AG04449 (cell line): Measurements from ENCODE around the gene CILP2.

Source experiments
- CTCF ChIA-PET: fragments of 350-600 bp; formaldehyde crosslinking; extraction: SDS; loops from one replicate; lab custom pipeline; 2021; ENCODE audit warnings: antibody characterized with exemption; lab: Yijun Ruan, JAX
- POLR2A ChIA-PET: fragments of 400-600, 350-600 bp; formaldehyde crosslinking; extraction: SDS; loops from one replicate; lab custom pipeline; 2020; ENCODE audit warnings: antibody characterized with exemption, inconsistent platforms; lab: Yijun Ruan, JAX
- DNase-seq: peaks from one replicate; pipeline ENCODE4 v3.0.0-alpha.2; 2010; ENCODE audit warnings: low read depth, low spot score
- H3K4me3 ChIP-seq: 2 replicates; pipeline ENCODE4 v1.5.1; 2011; ENCODE audit warnings: low read depth, mild to moderate bottlenecking, control low read depth, low read length
- CTCF ChIP-seq: IDR thresholded peaks from one replicate; pipeline ENCODE4 v1.5.1; 2011; ENCODE audit warnings: mild to moderate bottlenecking, moderate library complexity, low read length, control low read depth, inconsistent platforms; ENCODE audit not compliant: insufficient read depth; ENCODE audit errors: missing control alignments

Gene CILP2

GRCh38 chr19:19568802-19569756, 31.0 kb downstream of the CILP2 start:
- no peak for TF ChIP-seq CTCF
- ChIA-PET CTCF (interaction anchor here (1.4 to 8.5 kb wide), 2 partner anchors 16 to 37 kb away, joined by 7 to 102 read pairs; no protein-coding TSS in a partner anchor), POLR2A (no interaction called here)
- no peak overlapping the region for H3K4me3 ChIP-seq
- DNase-seq, result no peak

- H3K4me3 ChIP-seq, result no peak overlapping the region
- POLR2A ChIA-PET, result no interaction called here
- CTCF ChIA-PET, result interaction anchor here (8.5 kb wide), 1 partner anchor 17 kb away, joined by 102 read pairs; no protein-coding TSS in a partner anchor
- no peak for TF ChIP-seq CTCF
- no peak for DNase-seq
Measured at GRCh38 chr19:19570571-19570970, 32.5 kb downstream of the CILP2 start.

DNA sequence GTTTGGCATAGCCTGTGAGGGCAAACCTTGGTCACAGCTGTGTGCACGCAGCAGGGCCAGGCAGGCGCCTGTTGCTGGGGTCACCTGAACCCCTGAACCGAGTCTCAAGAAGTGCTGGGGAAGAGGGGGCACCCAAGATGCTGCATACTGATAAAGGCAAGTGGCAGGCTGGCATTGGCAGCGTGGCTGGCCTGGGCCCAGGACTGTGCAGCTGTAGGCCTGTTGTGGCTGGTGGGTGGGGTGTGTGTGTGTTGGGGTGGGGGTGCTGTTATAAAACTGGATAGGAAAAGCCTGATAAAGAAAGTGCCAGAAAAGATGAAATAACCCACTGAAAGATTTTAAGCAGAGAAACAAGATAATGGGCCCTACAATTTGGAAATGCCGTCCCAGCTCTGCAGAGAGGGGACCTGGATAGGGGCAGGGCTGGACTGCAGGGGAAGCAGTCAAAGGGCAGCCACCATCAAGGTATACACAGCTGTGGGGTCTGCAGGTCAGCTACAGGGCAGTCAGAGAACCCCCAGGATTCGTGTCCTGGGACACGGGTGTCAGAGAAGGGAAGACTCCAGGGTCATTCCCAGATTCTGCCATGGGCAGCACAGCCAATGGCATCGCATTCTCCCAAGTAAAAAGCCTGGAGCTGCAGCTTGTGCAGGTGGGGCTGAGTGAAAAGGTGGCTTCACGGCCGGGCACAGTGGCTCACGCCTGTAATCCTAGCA, 33.2 kb downstream of the CILP2 start:
- no peak overlapping the region for H3K4me3 ChIP-seq
- DNase-seq, result no peak
- ChIA-PET POLR2A (no interaction called here), CTCF (interaction anchor here (8.5 kb wide), 1 partner anchor 18 kb away, joined by 102 read pairs; no protein-coding TSS in a partner anchor)
- no peak for TF ChIP-seq CTCF

DNA sequence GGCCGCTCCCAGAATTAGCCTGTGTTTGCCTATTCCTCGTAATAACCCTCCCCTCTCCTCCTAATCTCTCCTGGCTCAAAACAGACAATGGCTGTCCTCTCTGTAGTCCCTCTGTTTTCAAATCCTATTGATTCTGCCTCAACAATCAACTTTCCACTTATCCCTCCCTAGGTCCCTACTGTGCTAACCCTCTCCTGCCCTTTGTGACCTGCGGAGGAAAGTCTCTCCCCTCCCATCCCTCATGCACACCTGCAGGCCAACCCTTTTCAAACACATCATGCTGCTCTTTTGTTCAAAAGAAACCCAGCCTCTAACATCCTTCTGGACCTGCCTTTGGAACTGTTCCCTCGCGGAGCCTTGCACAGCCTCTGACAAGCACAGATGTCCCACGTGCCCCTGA, 37.3 kb downstream of the CILP2 start:
- H3K4me3 ChIP-seq, result no peak overlapping the region
- POLR2A ChIA-PET, result no interaction called here
- no peak for TF ChIP-seq CTCF
- CTCF ChIA-PET, result interaction anchor here (0.7 to 1.0 kb wide), 2 partner anchors 21 to 23 kb away, joined by 3 to 7 read pairs; no protein-coding TSS in a partner anchor
- DNase-seq, result no peak

- CTCF ChIA-PET, result interaction anchor here (3.5 kb wide), 1 partner anchor 24 kb away, joined by 15 read pairs; no protein-coding TSS in a partner anchor
- H3K4me3 ChIP-seq, result no peak overlapping the region
- POLR2A ChIA-PET, result no interaction called here
- no peak for TF ChIP-seq CTCF
- no peak for DNase-seq
Measured at GRCh38 chr19:19578252-19578651, 40.2 kb downstream of the CILP2 start.
